Measurements from ENCODE around the gene RRP15. TPM values are rescaled to one million over a fixed set of nuclear protein-coding genes. Genes with fewer than 3 reads are reported as not detected.

The RRP15 gene
- total and polyA plus RNA-seq, 9 of the 15 experiments (the other 6 are each of a cell fraction or from before 2014, with no cell fraction given) = 9.5 to 58.1 (median 29.3) TPM

- TF ChIP-seq ZNF592 (IDR thresholded peaks at IDR 0.05) (peak; percentile 75; the same call in 1 of the 2 replicates), TCF3 (CRISPR knock-in tag; IDR thresholded peaks at IDR 0.05) (0 out of 2 replicates have a peak, but pooled peaks have one; percentile 10), ZNF436 (CRISPR knock-in tag; IDR thresholded peaks at IDR 0.05) (no peak), HEY1 (CRISPR knock-in tag; IDR thresholded peaks at IDR 0.05; ENCODE audit: borderline replicate concordance) (no peak), BRD4 (IDR thresholded peaks at IDR 0.05) (no peak; the same call in 1 of the 2 replicates), TAF15 (IDR thresholded peaks at IDR 0.05; ENCODE audit: low read depth, low read length) (no peak), SMAD4 (CRISPR knock-in tag; conservative IDR thresholded peaks at IDR 0.05) (peak; percentile 86), ZEB2 (IDR thresholded peaks at IDR 0.05) (peak; percentile 98), CTCFL (IDR thresholded peaks at IDR 0.05; ENCODE audit: borderline replicate concordance, insufficient read depth, low read depth, low read length, poor library complexity, severe bottlenecking) (no peak), BRF2 (IDR thresholded peaks at IDR 0.05; ENCODE audit: borderline replicate concordance, insufficient read depth, insufficient read length) (no peak), ARID2 (IDR thresholded peaks at IDR 0.05) (no peak), AFF4 (CRISPR knock-in tag; IDR thresholded peaks at IDR 0.05) (no peak; the same call in 1 of the 2 replicates), KLF1 (tag; IDR thresholded peaks at IDR 0.05) (peak; percentile 97), PURB (CRISPR knock-in tag; IDR thresholded peaks at IDR 0.05; ENCODE audit: low read depth) (no peak), POLR3G (IDR thresholded peaks at IDR 0.05; ENCODE audit: extremely low read depth, insufficient read length, insufficient replicate concordance) (no peak)
Observed at GRCh38 chr1:218284917-218285635, at the start of gene RRP15 (continued).

All from K562 (cell line).